ENCODE results near the gene NOS1AP.

Gene NOS1AP

GRCh38 chr1:162400790-162401355, 331.4 kb downstream of the NOS1AP start:
- Histone ChIP-seq H3K27ac (no peak overlapping the region), H3K36me3 (replicated peaks) (no peaks in the 10 kb centered on the region), H3K27me3 (replicated peaks) (no peaks in the 10 kb centered on the region), H3K4me3 (ENCODE audit: low read depth, low read length) (no peak overlapping the region)
- in situ Hi-C loops (cut with HindIII; ENCODE audit: low pct_ligation_motif_present, low sequenced_read_pairs): no loop called here
- DNase-seq: no peak
- TF ChIP-seq CTCF (IDR thresholded peaks at IDR 0.05; ENCODE audit: low read depth, low read length, missing control alignments): no peak

GRCh38 chr1:162404550-162405160, 335.2 kb downstream of the NOS1AP start:
- no peak overlapping the region for H3K4me3 ChIP-seq (ENCODE audit: low read depth, low read length)
- no peaks in the 10 kb centered on the region for H3K36me3 ChIP-seq (replicated peaks)
- in situ Hi-C loops (cut with HindIII; ENCODE audit: low pct_ligation_motif_present, low sequenced_read_pairs): no loop called here
- peak; percentile 66 for DNase-seq
- H3K27ac ChIP-seq: peak overlapping the region; percentile 68
- no peaks in the 10 kb centered on the region for H3K27me3 ChIP-seq (replicated peaks)
- no peak for TF ChIP-seq CTCF (IDR thresholded peaks at IDR 0.05; ENCODE audit: low read depth, low read length, missing control alignments)

- no peak overlapping the region for H3K4me3 ChIP-seq (ENCODE audit: low read depth, low read length)
- no peaks in the 10 kb centered on the region for H3K36me3 ChIP-seq (replicated peaks)
- no peaks in the 10 kb centered on the region for H3K27me3 ChIP-seq (replicated peaks)
- no peak for DNase-seq
- in situ Hi-C loops (cut with HindIII; ENCODE audit: low pct_ligation_motif_present, low sequenced_read_pairs): no loop called here
- TF ChIP-seq CTCF (IDR thresholded peaks at IDR 0.05; ENCODE audit: low read depth, low read length, missing control alignments): no peak
- peak overlapping the region; percentile 68 for H3K27ac ChIP-seq
These were observed 336.3 kb downstream of the NOS1AP start for GRCh38 chr1:162405800-162406199.

GRCh38 chr1:162406811-162407210, 337.3 kb downstream of the NOS1AP start:
- TF ChIP-seq CTCF (IDR thresholded peaks at IDR 0.05; ENCODE audit: low read depth, low read length, missing control alignments): no peak

GRCh38 chr1:162407539-162407938, 338.0 kb downstream of the NOS1AP start:
- H3K36me3 ChIP-seq (replicated peaks): no peaks in the 10 kb centered on the region
- in situ Hi-C loops (cut with HindIII; ENCODE audit: low pct_ligation_motif_present, low sequenced_read_pairs): no loop called here
- no peak overlapping the region for H3K4me3 ChIP-seq (ENCODE audit: low read depth, low read length)
- no peaks in the 10 kb centered on the region for H3K27me3 ChIP-seq (replicated peaks)
- DNase-seq: no peak
- no peak for TF ChIP-seq CTCF (IDR thresholded peaks at IDR 0.05; ENCODE audit: low read depth, low read length, missing control alignments)
- H3K27ac ChIP-seq: no peak overlapping the region

More at GRCh38 chr1:162406811-162407210, 337.3 kb downstream of the NOS1AP start:
- no peaks in the 10 kb centered on the region for H3K27me3 ChIP-seq (replicated peaks)
- DNase-seq: no peak
- H3K27ac ChIP-seq: no peak overlapping the region
- H3K36me3 ChIP-seq (replicated peaks): no peaks in the 10 kb centered on the region
- in situ Hi-C loops (cut with HindIII; ENCODE audit: low pct_ligation_motif_present, low sequenced_read_pairs): no loop called here
- H3K4me3 ChIP-seq (ENCODE audit: low read depth, low read length): no peak overlapping the region

GRCh38 chr1:162412002-162412401, 342.5 kb downstream of the NOS1AP start, which contains the start of gene SH2D1B:
Gene SH2D1B, minus strand, starts transcription at chr1:162412136. Its CDS starts 120 bp downstream, at chr1:162412016.
- no peak for TF ChIP-seq CTCF (IDR thresholded peaks at IDR 0.05; ENCODE audit: low read depth, low read length, missing control alignments)
- in situ Hi-C loops (cut with HindIII; ENCODE audit: low pct_ligation_motif_present, low sequenced_read_pairs): no loop called here
- Histone ChIP-seq H3K27ac (no peak within 1 kb of the TSS), H3K27me3 (replicated peaks) (no peaks in the 10 kb centered on the region), H3K36me3 (replicated peaks) (no peaks in the 10 kb centered on the region), H3K4me3 (ENCODE audit: low read depth, low read length) (no peak within 1 kb of the TSS)
- peak; percentile 53 for DNase-seq
